ENCODE measurements around the gene L3MBTL3. TPM values are rescaled to one million over a fixed set of nuclear protein-coding genes. Genes with fewer than 3 reads are reported as not detected.

The L3MBTL3 gene
- total and polyA plus RNA-seq, 10 of the 15 experiments (the other 5 are each of a cell fraction or from before 2014, with no cell fraction given) = 0.71 to 9.4 (median 6.2) TPM

DNA sequence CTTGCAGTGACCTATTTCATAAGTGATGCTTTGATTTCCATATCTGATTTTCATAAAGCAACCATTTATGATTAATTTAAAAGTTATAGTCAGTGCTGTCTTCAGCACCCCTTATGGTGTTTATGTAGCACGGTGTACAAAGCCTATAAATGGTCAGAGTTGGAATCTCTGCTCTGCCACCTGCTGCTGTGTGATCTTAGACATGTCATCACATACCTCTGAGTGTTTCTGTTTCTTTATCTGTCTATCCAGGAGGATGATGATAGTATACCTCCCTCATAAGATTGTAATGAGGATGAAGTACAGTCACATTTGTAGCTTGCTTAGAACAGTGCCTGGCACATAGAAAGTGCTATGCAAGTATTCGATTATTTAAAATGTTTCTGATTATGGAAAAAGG lies 103.9 kb downstream of the L3MBTL3 start (continued):
- TF ChIP-seq, protein P1, sequence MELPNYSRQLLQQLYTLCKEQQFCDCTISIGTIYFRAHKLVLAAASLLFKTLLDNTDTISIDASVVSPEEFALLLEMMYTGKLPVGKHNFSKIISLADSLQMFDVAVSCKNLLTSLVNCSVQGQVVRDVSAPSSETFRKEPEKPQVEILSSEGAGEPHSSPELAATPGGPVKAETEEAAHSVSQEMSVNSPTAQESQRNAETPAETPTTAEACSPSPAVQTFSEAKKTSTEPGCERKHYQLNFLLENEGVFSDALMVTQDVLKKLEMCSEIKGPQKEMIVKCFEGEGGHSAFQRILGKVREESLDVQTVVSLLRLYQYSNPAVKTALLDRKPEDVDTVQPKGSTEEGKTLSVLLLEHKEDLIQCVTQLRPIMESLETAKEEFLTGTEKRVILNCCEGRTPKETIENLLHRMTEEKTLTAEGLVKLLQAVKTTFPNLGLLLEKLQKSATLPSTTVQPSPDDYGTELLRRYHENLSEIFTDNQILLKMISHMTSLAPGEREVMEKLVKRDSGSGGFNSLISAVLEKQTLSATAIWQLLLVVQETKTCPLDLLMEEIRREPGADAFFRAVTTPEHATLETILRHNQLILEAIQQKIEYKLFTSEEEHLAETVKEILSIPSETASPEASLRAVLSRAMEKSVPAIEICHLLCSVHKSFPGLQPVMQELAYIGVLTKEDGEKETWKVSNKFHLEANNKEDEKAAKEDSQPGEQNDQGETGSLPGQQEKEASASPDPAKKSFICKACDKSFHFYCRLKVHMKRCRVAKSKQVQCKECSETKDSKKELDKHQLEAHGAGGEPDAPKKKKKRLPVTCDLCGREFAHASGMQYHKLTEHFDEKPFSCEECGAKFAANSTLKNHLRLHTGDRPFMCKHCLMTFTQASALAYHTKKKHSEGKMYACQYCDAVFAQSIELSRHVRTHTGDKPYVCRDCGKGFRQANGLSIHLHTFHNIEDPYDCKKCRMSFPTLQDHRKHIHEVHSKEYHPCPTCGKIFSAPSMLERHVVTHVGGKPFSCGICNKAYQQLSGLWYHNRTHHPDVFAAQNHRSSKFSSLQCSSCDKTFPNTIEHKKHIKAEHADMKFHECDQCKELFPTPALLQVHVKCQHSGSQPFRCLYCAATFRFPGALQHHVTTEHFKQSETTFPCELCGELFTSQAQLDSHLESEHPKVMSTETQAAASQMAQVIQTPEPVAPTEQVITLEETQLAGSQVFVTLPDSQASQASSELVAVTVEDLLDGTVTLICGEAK (IDR thresholded peaks at IDR 0.05; ENCODE audit: borderline replicate concordance) = no peak
- TF ChIP-seq RFX5 (IDR thresholded peaks at IDR 0.05; ENCODE audit: low read depth, low read length) (no peak), REST (IDR thresholded peaks at IDR 0.05; ENCODE audit: low read depth, low read length) (no peak), MYB (IDR thresholded peaks at IDR 0.05; ENCODE audit: borderline replicate concordance, low read depth, low read length) (no peak)

- Histone ChIP-seq H3K27me3 (replicated peaks in 1 of 2; ENCODE audit: control insufficient read depth in 2 of 2, insufficient read depth in 2 of 2, low read length in 1 of 2) (no peaks in the 10 kb centered on the region), H3K9ac (ENCODE audit: control insufficient read depth, insufficient read depth, low read length) (no peak overlapping the region), H3K79me2 (ENCODE audit: control insufficient read depth, insufficient read depth, low read length) (no peaks in the 10 kb centered on the region), H3K4me3 (no peak overlapping the region), H3K4me2 (ENCODE audit: control insufficient read depth, insufficient read depth) (no peak overlapping the region), H2AFZ (ENCODE audit: control insufficient read depth, low read depth, low read length) (no peak overlapping the region), H3K27ac (ENCODE audit: control insufficient read depth, insufficient read depth) (no peak overlapping the region), H3K36me3 (ENCODE audit: control insufficient read depth in 2 of 2, insufficient read depth in 2 of 2, low read length in 1 of 2) (no peaks in the 10 kb centered on the region), H4K20me1 (ENCODE audit: control insufficient read depth, insufficient read depth) (no peaks in the 10 kb centered on the region), H3K9me3 (replicated peaks; ENCODE audit: control insufficient read depth, insufficient read depth, low read length) (no peaks in the 10 kb centered on the region), H3K4me1 (ENCODE audit: control insufficient read depth, insufficient read depth, low read length) (peaks cover 5% of the 10 kb centered on the region; the same call in 1 of the 2 replicates)
- in situ Hi-C loops (cut with MboI) (no loop called here), intact Hi-C loops (cut with micrococcal nuclease; ENCODE audit: unreplicated experiment) (no loop called here)
- FAIRE-seq (no peak), DNase-seq (ENCODE audit: low read depth, low spot score) (no peak), ATAC-seq (no peak)
- RAD21 ChIA-PET (ENCODE audit: unreplicated experiment) = no interaction called here
- no TSS peak for BruUV-seq (replicated peaks)
- POLR2A ChIA-PET = interaction anchor here (0.8 kb wide), 1 partner anchor 11 kb away, joined by 3 read pairs; no protein-coding TSS in a partner anchor
- SMC1A ChIA-PET (ENCODE audit: uncharacterized antibody, unreplicated experiment) = interaction anchor here (0.7 kb wide), 1 partner anchor 25 kb away, joined by 3 read pairs; no protein-coding TSS in a partner anchor
- CTCF ChIA-PET = no interaction called here
- 39% methylated on average over 2 of the region's 2 CpGs for WGBS (ENCODE audit: insufficient coverage, insufficient replicate concordance, low lambda C conversion rate, missing lambda C conversion rate)
- TF ChIP-seq IRF5 (IDR thresholded peaks at IDR 0.05; ENCODE audit: borderline replicate concordance) = no peak
- TF ChIP-seq ZNF592 (IDR thresholded peaks at IDR 0.05) = no peak
- no peak for TF ChIP-seq GABPA (IDR thresholded peaks at IDR 0.05; ENCODE audit: low read depth)
- no peak for TF ChIP-seq SPI1 (IDR thresholded peaks at IDR 0.05; ENCODE audit: borderline replicate concordance, insufficient read depth, low read depth, low read length)
- no peak for TF ChIP-seq POLR2A (IDR thresholded peaks at IDR 0.05; ENCODE audit: low read depth, low read length)
Observed at GRCh38 chr6:130127195-130127594, 108.8 kb downstream of the L3MBTL3 start.
